WERI-Rb-1 (cell line): ENCODE results near the gene PBX3.

ENCODE experiments used
- DNase-seq: peaks from one replicate; pipeline ENCODE4 v3.0.0-alpha.2; 2020
- H3K27ac ChIP-seq: fragments of 250-450 bp; sonication (Bioruptor Pico); 2 replicates; pipeline ENCODE4 v1.5.1; 2020; ENCODE audit warnings: mild to moderate bottlenecking, moderate library complexity
- H3K27me3 ChIP-seq: fragments of 250-450 bp; sonication (Bioruptor Pico); 2 replicates; pipeline ENCODE4 v1.5.1; 2021; ENCODE audit warnings: mild to moderate bottlenecking, low read depth, moderate library complexity; ENCODE audit not compliant: insufficient read depth, severe bottlenecking
- H3K36me3 ChIP-seq: fragments of 250-450 bp; sonication (Bioruptor Pico); 2 replicates; pipeline ENCODE4 v1.5.1; 2020; ENCODE audit warnings: mild to moderate bottlenecking, moderate library complexity
- H3K4me3 ChIP-seq: 2 replicates; pipeline ENCODE4 v1.5.1; 2011; ENCODE audit warnings: low read depth, mild to moderate bottlenecking, control low read depth, low read length
- H3K9me3 ChIP-seq: fragments of 250-450 bp; sonication (Bioruptor Pico); 2 replicates; pipeline ENCODE4 v1.5.1; 2021; ENCODE audit warnings: mild to moderate bottlenecking, moderate library complexity; ENCODE audit not compliant: severe bottlenecking
- CTCF ChIP-seq: IDR thresholded peaks from 2 replicates; pipeline ENCODE4 v1.5.1; 2011; ENCODE audit warnings: low read depth, mild to moderate bottlenecking, control low read depth, inconsistent platforms, low read length

PBX3 gene

GRCh38 chr9:125985142-125985997, 238.2 kb downstream of the PBX3 start:
- Histone ChIP-seq H3K4me3 (no peak overlapping the region), H3K27ac (no peak overlapping the region), H3K27me3 (no peaks in the 10 kb centered on the region), H3K36me3 (no peaks in the 10 kb centered on the region), H3K9me3 (peaks cover 6% of the 10 kb centered on the region)
- no peak for DNase-seq
- no peak for TF ChIP-seq CTCF

GRCh38 chr9:125985998-125986655, 239.0 kb downstream of the PBX3 start:
- DNase-seq: peak; percentile 4
- TF ChIP-seq CTCF: no peak
- no peaks in the 10 kb centered on the region for H3K36me3 ChIP-seq
- H3K4me3 ChIP-seq: no peak overlapping the region
- H3K27me3 ChIP-seq: no peaks in the 10 kb centered on the region
- H3K27ac ChIP-seq: no peak overlapping the region
- peaks cover 1% of the 10 kb centered on the region for H3K9me3 ChIP-seq

GRCh38 chr9:125986966-125987365, 239.8 kb downstream of the PBX3 start:
- no peaks in the 10 kb centered on the region for H3K36me3 ChIP-seq
- no peak overlapping the region for H3K27ac ChIP-seq
- H3K9me3 ChIP-seq: no peaks in the 10 kb centered on the region
- no peak for TF ChIP-seq CTCF
- peak; percentile 6 for DNase-seq
- H3K4me3 ChIP-seq: no peak overlapping the region
- H3K27me3 ChIP-seq: no peaks in the 10 kb centered on the region

GRCh38 chr9:125987420-125987819, 240.2 kb downstream of the PBX3 start:
- no peaks in the 10 kb centered on the region for H3K36me3 ChIP-seq
- DNase-seq: peak; percentile 3
- no peak overlapping the region for H3K4me3 ChIP-seq
- no peak for TF ChIP-seq CTCF
- H3K27ac ChIP-seq: no peak overlapping the region
- H3K27me3 ChIP-seq: no peaks in the 10 kb centered on the region
- no peaks in the 10 kb centered on the region for H3K9me3 ChIP-seq

GRCh38 chr9:125988479-125989050, 241.4 kb downstream of the PBX3 start:
- Histone ChIP-seq H3K27me3 (no peaks in the 10 kb centered on the region), H3K4me3 (no peak overlapping the region), H3K27ac (no peak overlapping the region), H3K9me3 (no peaks in the 10 kb centered on the region), H3K36me3 (no peaks in the 10 kb centered on the region)
- peak; percentile 7 for DNase-seq
- TF ChIP-seq CTCF: no peak
